Activated naive CD4-positive, alpha-beta T cell treated with anti-CD3 and anti-CD28 coated beads, Interleukin-2, amount 50 U/mL, for 72 hours (primary cell): ENCODE measurements around the gene PTPRM. TPM values are rescaled to one million over a fixed set of nuclear protein-coding genes. Genes with fewer than 3 reads are reported as not detected.

Experiments
- ATAC-seq, 2 donors: fragments of 150-1000 bp; cut with Tn5 transposase; 2 replicates each; pipeline ENCODE4 v1.10.0; 2021; ENCODE audit warnings: mild to moderate bottlenecking in 2 of 2, moderate library complexity in 2 of 2
- DNase-seq, 2 donors: peaks; one replicate each; pipeline ENCODE4 v3.0.0; 2021 to 2022; ENCODE audit warnings: low spot score in 2 of 2
- H3K27ac Mint-ChIP-seq, 2 donors: one replicate each; pipeline ENCODE4 v1.8.0; 2022; ENCODE audit warnings: mild to moderate bottlenecking in 2 of 2, mixed read lengths in 2 of 2
- H3K36me3 Mint-ChIP-seq, 2 donors: one replicate each; pipeline ENCODE4 v1.8.0; 2022; ENCODE audit warnings: mixed read lengths in 2 of 2
- H3K9me3 Mint-ChIP-seq, 2 donors: one replicate each; pipeline ENCODE4 v1.8.0; 2022; ENCODE audit warnings: mixed read lengths in 2 of 2
- total RNA-seq, 2 donors: library from RNA; stranded (reverse); gene quantifications; one replicate each; pipeline ENCODE4 v1.2.3, GENCODE V29; 2022

Gene PTPRM
- total RNA-seq, 2 donors from 2014 or later = 1.7 to 2.8 TPM

DNA sequence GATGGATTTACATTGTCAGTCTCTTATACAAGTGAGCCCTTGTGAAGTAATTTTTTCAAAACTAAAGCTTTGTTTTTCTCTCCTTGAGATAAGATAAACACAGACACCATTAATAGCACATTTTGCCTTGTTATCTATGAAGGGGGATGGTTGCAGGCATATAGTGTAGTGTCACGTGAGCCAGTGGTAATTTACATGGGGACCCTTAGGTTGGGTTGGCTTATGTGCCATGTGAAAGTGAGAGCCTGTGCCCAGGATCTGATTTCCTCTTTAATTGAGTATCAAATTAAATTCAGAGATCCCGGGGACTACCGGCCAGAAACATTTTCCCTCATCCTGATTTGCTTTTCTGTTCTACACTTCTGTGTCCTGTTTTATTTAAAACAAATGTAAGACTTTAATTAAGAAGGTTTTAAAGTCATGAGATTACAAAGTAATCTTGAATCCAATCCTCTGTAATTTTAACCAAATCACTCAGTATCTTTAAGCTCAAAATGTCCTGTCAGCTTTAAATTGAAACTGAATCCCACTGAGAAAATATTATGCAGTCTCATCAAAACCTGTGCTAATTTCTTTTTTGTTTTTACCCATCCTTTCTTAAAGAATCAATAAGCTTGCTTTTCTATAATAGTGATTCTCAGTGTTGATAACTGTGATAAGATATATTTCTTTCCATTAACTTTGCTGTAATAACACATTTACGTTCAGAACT is 63.8 kb downstream of the PTPRM start:
- ATAC-seq = no peak
- no peak overlapping the region for H3K27ac Mint-ChIP-seq
- no peak for DNase-seq

DNA sequence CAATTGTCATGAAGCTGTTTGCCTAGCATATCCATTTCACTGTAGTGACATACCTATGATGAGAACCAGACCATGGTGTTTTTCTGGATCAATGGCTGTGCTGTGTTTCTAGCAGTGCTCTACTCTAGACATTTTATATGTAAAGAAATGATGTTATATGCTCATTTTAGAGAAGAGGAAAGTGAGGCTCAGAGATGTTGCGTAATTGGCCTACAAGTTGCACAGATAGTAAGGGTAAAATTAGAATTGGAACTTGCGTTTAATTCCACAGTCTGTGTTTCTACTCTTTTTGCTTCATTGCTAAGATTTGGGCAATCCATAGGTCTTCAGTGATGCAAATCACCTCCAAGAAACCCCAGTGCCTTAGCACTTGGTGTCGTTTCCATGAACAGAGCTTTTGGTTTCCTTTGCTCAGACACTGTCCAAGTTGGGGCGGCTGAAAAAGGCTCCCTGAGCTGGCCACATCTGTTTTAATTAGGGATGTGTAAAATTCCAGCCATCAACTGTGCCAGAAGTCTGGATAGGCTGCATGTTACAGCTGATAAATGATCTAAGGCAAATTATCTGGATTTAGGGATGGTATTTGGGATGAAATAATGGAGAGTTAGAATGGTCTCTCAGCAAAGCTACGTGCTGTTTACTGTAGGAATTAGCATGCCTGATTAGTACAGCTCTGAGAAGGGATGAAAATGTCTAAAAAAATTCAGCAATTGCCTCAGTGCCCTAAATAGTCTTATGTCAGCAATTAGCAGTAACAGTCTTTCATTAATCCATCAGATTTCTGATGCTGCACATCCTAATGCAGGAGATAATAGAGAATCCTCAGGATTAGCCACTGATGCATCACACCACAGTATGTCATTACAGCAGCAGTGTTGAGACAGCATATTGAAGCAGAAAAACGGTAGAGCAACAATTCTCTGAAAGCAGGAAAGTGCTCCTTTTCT is 65.3 kb downstream of the PTPRM start:
- ATAC-seq (no peak), DNase-seq (no peak)
- H3K9me3 Mint-ChIP-seq = peaks cover 13 to 21% of the 10 kb centered on the region in 2 donors
- no peak overlapping the region for H3K27ac Mint-ChIP-seq
- peaks cover 0 to 18% of the 10 kb centered on the region in 2 donors for H3K36me3 Mint-ChIP-seq

More for the DNA sequence above, 63.8 kb downstream of the PTPRM start:
- Mint-ChIP-seq H3K36me3 (peaks cover 0 to 18% of the 10 kb centered on the region in 2 donors), H3K9me3 (peaks cover 13 to 21% of the 10 kb centered on the region in 2 donors)

DNA sequence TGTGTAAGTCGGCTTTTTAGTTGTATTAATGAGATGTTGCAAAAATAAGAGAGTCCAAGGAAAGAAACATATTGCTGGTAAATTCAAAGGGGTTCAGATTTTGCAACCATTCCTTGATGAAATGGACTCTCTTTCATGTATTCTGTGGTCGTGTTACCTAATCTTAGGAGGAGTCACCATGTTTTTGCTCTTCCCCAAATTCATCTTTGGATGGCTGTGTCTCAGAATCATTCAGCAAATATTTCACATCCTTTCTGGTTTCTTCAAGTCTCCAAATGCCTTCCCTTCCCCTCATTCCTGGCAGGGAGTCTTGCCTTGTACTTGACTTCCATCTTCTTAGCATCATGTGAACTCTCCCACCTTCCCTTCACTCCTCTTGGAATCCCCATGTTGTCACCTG is 66.1 kb downstream of the PTPRM start:
- Mint-ChIP-seq H3K27ac (no peak overlapping the region), H3K36me3 (peaks cover 0 to 18% of the 10 kb centered on the region in 2 donors), H3K9me3 (peaks cover 13 to 21% of the 10 kb centered on the region in 2 donors)
- no peak for DNase-seq
- no peak for ATAC-seq

DNA sequence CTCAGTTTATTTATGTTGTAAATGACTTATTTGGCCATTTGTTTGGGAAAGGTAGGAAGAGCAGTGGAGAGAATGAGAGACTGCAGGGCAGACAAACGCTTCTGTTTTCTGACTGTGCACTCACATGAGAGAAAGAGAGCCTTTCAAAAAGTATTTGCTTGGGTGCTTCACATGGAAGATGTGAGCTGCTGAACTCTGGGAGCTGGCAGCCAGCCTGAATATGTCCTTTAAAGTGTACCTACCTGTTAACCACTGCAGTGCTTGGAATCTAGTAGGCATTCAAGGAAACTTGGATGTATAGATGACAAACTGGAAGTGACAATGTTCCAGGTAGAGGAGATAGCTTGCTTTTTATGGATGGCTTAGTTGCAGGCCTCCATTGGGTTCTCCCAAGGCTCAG is 68.8 kb downstream of the PTPRM start:
- DNase-seq (no peak), ATAC-seq (no peak)
- Mint-ChIP-seq H3K9me3 (peaks cover 5% of the 10 kb centered on the region in 2 donors), H3K36me3 (peaks cover 0 to 8% of the 10 kb centered on the region in 2 donors), H3K27ac (no peak overlapping the region)

DNA sequence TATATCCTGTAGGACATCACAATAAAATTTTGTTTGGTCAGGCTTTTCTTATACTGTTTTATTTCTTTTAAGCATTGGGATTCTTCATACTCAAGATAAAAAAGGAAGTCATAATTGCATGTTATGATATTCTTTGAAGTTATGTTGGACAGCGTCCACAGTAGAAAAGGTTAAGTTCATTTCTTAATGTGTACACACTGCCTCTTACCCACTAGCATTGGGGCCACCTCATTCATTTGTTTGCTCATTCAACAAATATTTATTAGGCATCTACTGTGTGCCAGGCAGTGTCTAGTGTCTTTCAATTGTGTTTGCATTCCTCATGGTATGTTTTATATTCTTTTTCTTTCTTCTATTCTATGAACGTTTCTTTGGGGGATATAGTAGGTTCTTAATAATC is 70.2 kb downstream of the PTPRM start:
- Mint-ChIP-seq H3K36me3 (peaks cover 0 to 8% of the 10 kb centered on the region in 2 donors), H3K9me3 (peaks cover 5% of the 10 kb centered on the region in 2 donors), H3K27ac (no peak overlapping the region)
- no peak for ATAC-seq
- DNase-seq = no peak

DNA sequence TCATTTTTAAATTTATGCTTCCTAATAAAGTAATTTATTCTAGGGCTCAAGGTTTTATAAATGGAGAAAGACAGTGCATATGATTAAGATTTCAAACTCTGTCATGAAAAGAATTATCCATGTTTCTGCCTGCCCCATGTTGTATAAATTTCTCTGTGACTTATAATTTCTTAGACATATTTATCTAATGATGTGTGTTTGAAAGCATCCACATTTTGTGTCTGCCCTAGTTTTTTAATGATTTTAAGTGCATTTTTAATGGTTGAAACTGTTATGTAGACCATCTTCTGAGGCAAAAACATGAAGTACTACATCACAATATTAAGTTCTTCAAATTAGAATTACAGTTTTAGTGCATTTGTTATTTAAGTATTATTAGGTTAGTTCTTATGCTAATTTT is 71.2 kb downstream of the PTPRM start:
- H3K36me3 Mint-ChIP-seq = peaks cover 0 to 8% of the 10 kb centered on the region in 2 donors
- DNase-seq (no peak), ATAC-seq (no peak)
- H3K9me3 Mint-ChIP-seq = peaks cover 5% of the 10 kb centered on the region in 2 donors
- no peak overlapping the region for H3K27ac Mint-ChIP-seq

DNA sequence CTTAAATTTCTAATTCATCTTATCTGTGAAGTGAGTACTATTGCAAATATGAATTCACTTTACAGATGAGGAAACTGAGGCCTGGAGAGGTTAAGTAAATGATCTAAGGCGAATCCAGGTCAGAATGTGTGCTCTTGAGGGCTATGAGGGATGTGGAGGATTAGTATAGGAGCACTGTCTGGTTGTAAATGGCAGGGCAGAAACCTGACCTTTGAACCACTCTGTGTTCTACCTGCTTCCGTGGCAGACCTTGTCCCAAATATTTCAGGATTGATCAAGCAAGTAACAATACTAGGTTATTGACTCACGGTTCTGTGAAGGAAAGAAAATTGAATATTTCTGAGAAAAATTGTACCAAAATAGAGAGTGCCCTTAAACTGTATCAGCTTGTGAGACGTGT is 74.7 kb downstream of the PTPRM start:
- no peaks in the 10 kb centered on the region for H3K36me3 Mint-ChIP-seq
- ATAC-seq = no peak
- peaks cover 0 to 6% of the 10 kb centered on the region in 2 donors for H3K9me3 Mint-ChIP-seq
- DNase-seq = no peak
- H3K27ac Mint-ChIP-seq = no peak overlapping the region

DNA sequence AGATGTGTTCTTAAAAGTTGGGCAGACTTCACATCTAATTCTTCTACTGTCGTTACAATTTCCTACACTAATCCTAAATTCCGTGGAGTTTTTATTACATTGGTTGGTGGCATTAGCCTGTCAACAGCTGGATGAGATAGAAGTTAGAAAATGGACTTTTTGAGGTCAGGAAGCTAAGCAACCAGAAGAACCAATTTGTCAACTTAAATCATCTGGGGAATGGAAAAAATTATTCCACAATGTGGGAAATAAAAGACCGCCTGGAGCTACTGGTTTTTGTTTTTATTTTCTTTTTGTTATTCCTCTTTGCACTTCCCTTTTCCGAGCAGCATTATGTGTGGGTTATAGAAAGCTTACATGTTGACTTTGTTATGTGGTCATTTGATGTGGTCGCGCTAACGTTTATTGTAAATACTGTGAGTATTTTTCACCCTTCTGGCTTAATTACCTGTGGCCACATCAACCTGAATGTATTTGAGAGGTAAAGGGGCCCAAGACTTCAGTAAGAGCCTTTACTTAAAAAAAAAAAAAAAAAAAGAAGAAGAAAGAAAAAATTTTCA is 75.3 kb downstream of the PTPRM start:
- no peak for DNase-seq
- H3K36me3 Mint-ChIP-seq = no peaks in the 10 kb centered on the region
- ATAC-seq = no peak
- H3K27ac Mint-ChIP-seq = no peak overlapping the region
- H3K9me3 Mint-ChIP-seq = peaks cover 0 to 6% of the 10 kb centered on the region in 2 donors

DNA sequence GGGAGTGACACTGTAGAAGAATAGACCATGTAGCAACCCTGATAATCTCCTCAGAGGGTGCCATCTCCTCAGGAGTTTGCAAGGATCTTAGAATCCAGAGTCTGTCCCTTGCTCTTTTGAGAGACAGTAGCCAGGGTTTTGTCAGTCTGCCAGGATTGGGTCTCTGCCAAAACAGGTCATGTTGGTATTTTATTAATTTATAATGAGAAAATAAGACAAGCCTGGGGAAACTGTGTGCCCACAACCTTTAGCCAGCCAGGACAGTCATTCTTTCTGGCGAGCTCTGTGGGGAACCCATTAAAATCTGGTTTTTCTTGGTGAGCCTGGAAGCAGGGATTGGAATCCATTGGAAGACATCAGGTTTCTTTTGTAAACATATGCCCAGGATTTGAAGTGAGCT is 78.6 kb downstream of the PTPRM start:
- DNase-seq (no peak), ATAC-seq (no peak)
- Mint-ChIP-seq H3K9me3 (peaks cover 6% of the 10 kb centered on the region in 2 donors), H3K36me3 (no peaks in the 10 kb centered on the region), H3K27ac (no peak overlapping the region)

DNA sequence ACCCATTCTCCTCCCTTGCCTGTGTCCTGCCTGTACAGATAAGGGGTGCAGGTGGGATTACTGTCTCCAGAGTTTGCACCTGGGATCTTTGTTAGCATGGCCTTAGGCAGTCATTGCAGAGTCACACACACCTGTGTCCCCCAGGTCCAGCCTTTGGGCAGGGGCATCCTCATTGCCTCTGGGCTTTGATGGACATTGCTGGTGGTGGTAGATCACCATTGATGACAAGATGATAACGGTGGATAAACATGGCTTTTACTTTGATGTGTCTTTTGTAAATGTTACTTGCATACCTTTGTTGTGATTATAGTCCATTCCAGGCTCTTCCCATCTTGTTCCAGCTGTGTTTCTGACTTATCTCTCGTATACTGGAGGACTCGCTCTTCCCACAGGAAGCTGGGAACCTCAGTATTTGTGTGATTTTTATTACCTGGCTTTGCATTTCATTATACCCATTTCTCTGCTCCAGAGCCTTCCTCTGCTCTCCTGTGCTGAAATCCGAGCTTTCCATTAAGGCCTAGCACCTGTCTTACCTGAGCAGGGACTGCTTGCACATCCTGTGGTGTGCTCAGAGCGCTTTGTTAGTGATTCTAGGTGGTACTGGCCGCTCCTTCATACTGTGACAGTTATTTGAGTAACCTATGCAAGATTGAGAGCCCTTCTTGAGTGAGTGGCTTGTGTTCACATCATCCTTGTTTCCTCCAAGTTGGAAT is 79.2 kb downstream of the PTPRM start:
- H3K27ac Mint-ChIP-seq = no peak overlapping the region
- peaks cover 6% of the 10 kb centered on the region in 2 donors for H3K9me3 Mint-ChIP-seq
- H3K36me3 Mint-ChIP-seq = no peaks in the 10 kb centered on the region
- ATAC-seq (no peak), DNase-seq (no peak)

DNA sequence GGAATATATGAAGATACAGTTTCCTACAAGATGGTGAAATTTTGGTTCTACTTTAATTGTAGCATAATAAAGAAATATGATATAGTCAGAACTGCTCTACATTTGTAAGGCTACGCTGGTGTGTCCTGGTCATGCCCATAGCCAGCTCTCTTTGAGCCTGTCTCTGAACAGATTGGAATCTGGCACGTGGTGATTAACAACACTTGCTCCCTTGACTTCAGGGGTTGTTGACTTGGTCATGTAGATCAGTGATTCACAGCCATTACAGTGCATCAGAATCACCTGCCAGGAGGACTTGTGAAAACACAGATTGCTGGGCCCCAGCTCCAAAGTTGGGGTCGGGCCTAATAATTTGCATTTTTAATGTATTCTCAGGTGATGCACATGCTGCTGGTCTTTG is 80.4 kb downstream of the PTPRM start:
- H3K36me3 Mint-ChIP-seq = no peaks in the 10 kb centered on the region
- peaks cover 6% of the 10 kb centered on the region in 2 donors for H3K9me3 Mint-ChIP-seq
- ATAC-seq = no peak

DNA sequence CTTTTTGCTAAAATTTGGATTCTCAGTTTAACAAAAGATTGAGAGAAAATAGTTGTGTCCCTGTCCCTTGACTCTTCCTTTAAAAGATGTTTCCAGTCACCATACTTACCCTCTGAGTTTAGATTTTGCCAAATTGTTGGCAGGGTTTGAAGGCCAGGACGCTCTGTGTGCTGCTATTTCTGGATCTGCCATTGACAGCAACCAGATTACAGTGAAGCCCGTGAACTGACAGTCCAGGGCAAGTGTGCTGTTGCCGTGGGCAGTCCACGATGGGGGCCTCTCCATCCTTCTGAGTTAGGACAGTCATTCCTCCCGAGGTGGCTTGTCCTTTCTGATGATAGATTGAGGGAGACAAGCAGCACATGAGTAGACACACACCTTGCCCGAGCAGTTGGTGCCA is 89.9 kb downstream of the PTPRM start:
- no peak for ATAC-seq
- Mint-ChIP-seq H3K27ac (no peak overlapping the region), H3K9me3 (peaks cover 0 to 13% of the 10 kb centered on the region in 2 donors), H3K36me3 (no peaks in the 10 kb centered on the region)
- DNase-seq = no peak

More for the DNA sequence above, 80.4 kb downstream of the PTPRM start:
- H3K27ac Mint-ChIP-seq = no peak overlapping the region
- no peak for DNase-seq

DNA sequence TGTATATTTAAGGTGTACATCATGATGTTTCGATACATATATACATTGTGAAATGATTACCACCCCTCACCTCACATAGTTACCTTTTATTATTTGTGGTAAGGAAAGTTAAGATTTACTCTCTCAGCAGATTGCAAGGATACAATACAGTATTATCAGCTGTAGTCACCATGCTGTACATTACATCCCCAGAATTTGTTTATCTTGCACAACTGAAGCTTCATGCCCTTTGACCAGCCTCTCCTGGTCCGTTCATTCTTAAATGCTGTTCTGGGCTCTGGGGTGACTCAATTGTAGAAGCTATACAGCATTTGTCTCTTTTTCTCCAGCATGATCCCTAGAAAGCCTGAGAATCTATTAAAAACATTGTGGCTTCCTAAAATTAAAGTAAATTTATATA is 90.8 kb downstream of the PTPRM start:
- no peak for ATAC-seq
- DNase-seq = no peak
- H3K27ac Mint-ChIP-seq = no peak overlapping the region
- peaks cover 0 to 15% of the 10 kb centered on the region in 2 donors for H3K9me3 Mint-ChIP-seq
- no peaks in the 10 kb centered on the region for H3K36me3 Mint-ChIP-seq

DNA sequence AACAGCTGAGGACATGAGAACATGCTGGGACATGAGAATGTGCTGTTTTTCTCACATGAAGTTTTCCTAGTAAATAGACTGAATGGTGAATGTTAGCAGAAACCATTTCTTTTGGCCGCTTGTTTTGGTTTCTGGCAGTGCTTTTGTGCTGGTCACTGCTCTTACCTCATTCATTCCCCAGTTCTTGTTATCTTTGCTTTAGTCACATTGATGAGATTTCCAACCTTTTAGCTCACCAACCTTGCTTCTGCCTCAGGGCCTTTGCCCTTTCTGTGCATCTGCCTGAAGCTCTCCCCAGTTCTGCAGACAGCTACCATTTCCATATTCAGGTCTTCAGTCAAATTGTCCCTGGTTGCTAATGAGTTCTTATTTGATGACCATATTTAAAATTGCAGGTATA is 91.6 kb downstream of the PTPRM start:
- no peak overlapping the region for H3K27ac Mint-ChIP-seq
- DNase-seq (no peak), ATAC-seq (no peak)
- H3K9me3 Mint-ChIP-seq = peaks cover 0 to 15% of the 10 kb centered on the region in 2 donors
- H3K36me3 Mint-ChIP-seq = no peaks in the 10 kb centered on the region

DNA sequence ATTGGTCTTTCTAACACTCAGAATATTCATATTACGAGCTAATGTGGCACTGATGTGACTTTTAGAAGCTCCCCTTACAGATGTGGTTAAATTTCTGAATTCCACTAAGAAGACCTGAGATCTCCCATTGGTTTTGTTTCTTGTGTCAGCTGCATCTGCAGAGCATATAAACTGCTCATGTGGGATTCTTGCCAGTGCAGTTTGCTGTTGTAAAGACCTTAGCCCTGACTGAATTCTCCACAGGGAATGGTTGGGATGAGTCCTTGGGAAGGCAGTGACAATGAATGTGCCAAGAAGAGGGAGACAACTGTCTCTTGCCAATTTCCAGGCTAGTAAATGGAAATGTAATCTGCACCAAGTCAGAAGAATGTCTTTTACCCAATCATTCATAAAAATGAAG is 94.1 kb downstream of the PTPRM start:
- Mint-ChIP-seq H3K9me3 (peaks cover 0 to 4% of the 10 kb centered on the region in 2 donors), H3K27ac (no peak overlapping the region), H3K36me3 (no peaks in the 10 kb centered on the region)
- no peak for ATAC-seq
- DNase-seq = no peak

DNA sequence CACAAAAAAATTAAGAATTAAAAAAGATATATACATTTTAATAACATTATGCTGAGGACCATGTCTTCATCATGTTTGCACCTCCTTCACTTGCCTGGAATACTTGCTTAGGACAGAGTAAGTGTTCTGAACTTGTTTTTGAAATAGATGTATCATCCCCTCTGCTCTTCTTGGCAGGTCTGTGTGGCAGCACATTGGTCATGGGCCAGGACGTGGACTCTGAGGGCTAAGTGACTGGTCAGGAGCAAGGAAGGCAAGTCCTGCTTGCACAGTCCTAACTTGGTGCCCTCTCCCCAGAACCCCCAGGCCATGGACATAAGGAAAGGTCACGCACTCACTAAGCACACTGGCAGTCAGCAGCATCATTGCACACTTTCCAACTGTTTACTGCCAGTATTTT is 95.8 kb downstream of the PTPRM start:
- no peak overlapping the region for H3K27ac Mint-ChIP-seq
- H3K9me3 Mint-ChIP-seq = peaks cover 0 to 3% of the 10 kb centered on the region in 2 donors
- ATAC-seq (no peak), DNase-seq (no peak)
- no peaks in the 10 kb centered on the region for H3K36me3 Mint-ChIP-seq
